HG03139 (cell line): ENCODE results near the gene CST8.
"Not testable (repeated sequence)": the region's sequence is repeated elsewhere in the genome, so short reads cannot be mapped to it uniquely, and the experiment has no call there.

Source experiments
- ATAC-seq: cut with Tn5 transposase; IDR thresholded peaks from one replicate; pipeline ENCODE4 v1.9.1; 2021; ENCODE audit not compliant: unreplicated experiment

Gene CST8, protein sequence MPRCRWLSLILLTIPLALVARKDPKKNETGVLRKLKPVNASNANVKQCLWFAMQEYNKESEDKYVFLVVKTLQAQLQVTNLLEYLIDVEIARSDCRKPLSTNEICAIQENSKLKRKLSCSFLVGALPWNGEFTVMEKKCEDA

DNA sequence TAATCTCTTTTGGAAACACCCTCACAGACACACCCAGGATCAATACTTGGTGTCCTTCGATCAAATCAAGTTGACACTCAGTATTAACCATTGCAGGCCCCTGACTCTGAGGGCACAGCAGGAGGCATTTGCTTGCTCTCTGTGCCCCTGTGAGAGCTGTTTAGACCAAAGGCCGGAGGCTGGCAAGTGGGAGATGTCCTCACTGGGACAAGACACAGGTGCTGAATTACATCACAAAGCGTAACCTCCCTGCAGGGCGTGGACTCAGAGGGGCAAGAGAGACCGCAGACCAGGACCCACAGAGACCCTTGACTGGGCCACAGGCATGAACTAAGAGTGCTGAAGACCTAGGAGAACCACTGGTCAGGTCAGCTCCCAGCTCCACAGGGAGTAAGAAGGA is at the start of gene CST8:
TSS of gene CST8 (plus strand) at position 301 of the 400 bp plus-strand sequence. CDS start 551 bp downstream, outside the sequence.
- ATAC-seq: no peak

DNA sequence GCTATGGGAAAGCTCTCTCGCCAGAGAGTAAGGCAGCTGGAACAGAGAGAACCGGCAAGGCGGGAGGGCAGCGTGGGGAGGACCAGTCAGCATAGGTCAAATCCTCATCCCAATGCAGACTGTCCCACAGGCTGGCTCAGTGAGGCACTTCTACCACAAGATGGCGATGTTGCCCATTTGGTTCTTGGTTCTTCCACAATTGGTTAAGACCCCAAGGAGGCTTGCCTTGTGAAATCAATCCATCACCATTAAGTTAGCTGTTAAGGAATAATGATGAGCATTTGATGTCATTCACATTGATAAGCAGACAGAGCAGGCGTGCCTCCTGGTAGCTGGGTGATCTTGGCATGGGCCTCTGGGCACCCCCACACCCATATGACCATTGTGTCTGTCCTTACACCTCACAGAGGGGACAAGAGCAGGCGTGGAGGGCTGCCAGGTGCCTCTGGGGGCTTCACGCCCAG is 49.0 kb upstream of the CST8 start:
- peak; percentile 75 for ATAC-seq

DNA sequence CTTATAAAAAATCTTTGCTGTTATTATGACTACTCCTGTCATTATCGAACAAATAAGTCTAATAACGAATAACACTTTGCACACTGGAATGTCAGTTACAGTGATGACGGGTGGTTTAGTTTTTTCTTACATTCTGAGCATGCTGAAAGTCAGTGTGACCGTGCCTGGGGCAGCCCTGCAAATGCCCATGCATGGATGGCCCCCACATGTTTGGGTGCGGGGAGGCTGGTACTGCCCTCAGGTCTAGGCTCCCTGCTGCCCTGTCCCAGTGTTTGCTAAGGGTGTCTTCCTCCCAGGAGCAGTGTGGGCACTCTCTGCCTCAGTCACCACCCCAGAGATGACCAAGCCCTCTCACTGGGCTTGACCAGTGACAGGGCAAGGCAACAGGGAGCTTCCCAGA is 48.5 kb upstream of the CST8 start:
- ATAC-seq: no peak

DNA sequence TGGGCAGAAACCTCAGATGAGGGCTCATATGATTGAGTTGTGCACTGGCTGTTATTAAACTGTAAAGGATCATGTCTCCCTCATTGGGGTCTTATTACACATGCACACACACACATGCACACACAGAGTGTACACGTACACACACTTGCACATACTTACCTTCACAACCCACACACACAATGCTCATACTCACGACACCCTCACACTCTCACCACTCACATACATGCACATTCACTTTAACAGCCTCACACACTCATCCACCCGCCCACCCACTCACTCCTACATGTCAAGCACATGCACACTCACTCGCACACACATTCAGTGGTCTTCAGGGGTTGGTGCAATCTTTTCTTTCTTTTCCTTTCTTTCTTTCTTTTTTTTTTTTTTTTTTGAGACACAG is 46.1 kb upstream of the CST8 start:
- ATAC-seq: no peak

DNA sequence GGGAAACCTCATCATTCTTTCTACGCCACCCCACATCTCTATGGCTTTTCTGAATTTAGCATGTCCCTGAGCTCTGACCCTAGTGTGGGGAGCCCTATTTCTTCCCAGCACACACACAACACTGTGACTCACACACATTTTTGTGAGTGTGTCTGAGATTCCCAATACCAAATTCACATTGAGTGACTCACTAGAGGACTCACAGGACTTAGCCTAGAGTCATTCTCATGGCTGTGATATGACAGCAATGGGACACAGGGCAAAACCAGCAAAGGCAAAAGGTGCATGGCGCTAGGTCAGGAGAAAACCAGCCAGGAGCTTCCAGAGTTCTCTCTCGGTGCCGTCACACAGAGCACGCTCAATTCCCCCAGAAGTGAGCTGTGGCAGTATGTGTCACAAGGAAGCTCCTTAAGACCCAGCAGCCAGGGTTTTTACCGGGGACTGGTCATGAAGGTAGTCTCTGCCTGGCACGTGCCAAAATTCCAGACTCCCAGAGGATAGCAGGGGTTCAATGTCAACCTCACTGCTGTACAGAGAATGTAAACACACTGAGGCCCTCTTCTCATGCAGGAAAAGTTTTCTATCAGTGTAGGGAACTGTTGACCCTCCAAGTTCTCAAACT is 45.2 kb upstream of the CST8 start:
- ATAC-seq: no peak

DNA sequence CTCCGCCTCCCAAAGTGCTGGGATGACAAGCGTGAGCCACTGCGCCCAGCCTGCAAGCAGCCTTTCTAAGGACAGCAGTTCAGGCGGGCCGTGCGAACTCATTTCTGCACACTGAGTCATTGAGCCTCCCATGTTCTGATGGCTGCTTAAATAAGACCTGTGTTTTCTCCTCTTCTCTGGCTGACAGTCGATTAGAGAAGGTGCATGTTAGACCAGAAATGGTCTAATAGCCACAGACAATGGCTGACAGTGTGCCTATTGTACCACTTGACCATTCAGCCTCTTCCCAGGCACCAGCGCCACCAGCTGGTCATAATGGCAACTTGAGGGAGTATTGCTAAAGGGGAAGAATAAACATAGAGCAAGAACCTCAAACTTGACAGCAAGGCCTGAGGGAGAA is 44.4 kb upstream of the CST8 start:
- ATAC-seq: no peak

DNA sequence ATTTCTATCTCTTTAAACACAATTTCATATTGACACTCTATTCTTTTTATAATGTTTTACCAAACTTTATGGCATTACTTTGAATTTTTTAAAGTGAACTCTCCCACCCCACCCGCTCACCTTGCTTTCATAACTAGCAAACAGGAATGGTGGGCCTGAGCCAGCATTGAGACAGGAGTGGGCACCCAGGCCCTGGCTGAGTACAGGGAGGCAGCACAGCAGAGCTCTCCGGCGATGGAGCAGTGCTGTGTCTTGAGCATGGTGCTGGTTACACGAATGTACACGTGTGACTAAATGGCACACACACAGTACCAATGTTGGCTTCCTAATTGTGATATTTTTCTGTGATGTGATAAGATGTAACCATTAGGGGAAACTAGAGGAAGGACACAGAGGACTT is 42.8 kb upstream of the CST8 start:
- no peak for ATAC-seq

DNA sequence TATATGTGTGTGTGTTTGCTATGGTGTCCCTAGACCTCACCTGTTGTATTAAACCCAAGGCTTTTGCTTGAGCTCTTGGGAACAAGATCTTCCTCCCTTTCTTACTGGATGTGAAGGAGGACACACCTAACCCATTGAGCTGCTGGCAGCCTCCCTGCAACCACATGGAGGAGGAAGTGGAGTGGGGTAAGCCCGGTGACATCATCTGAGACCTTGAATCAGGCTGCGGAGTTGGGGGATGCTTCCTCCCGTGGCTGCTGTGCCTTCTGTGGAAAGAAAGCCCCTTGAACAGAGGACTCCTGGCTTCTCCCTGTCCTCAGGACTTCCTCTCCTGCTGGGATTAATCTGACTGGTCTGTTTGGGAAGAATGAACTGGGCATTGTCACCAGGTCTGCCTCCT is 41.5 kb upstream of the CST8 start:
- no peak for ATAC-seq

DNA sequence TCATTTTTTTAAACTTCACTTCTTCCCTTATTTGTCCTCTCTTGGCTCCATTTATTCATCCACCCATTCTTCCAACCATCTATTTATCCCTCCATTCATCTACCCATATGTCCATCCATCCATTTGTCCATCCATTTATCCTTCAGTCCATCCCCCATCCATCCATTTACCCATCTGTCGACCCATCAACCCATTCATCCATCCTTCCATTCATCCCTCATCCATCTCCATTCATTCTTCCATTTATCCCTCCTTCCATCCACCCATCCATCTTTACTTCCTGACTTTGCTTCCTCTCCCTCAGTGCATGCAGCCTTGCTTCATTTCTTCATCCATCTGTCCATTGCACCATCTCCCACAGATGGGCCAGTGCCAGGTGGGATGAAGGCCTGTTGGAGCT is 40.0 kb upstream of the CST8 start:
- no peak for ATAC-seq

DNA sequence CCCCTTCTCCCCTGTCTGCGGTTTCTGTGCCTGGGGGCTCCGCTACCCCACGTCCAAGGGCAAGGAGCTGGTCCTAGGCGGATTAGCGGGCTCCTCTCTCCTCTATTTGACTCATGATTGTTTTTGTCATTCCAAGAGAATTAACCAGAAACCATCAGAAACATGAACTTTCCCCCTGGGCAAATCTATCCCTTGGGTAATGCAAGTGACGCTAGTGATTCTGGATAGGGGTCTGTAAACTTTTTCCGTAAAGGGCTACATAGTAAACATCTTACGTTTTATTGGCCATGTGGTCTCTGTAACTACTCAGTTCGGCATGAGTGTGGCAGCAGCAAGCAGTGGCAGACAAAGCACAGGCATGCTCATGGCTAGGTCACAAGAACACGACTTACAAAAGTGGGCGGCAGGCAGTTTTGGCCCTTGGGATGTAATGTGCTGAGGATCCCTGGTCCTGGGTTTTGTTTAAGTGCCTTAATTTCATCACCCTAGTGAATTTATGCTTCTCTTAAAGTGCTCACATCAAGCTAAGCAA is 38.9 kb upstream of the CST8 start:
- ATAC-seq: no peak

DNA sequence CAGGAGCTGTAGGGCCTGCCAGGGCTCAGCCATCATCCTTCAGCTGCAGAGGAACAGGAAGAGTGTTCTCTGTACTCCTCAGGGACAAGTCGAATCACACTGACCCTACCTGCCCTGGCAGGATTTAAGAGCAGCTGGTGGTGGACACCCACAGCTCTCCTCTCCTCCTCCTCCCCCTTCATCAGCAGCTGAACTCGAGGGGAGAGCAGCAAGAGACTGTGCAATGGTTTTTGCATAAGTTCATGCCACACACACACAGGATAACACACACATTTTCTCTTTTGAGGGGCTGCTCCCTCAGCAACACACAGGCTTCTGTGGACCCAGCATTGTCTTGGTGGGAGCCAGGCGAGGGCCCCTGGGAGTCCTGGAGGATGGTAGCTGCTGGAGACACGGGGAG is 38.1 kb upstream of the CST8 start, which contains the start of gene CST11:
TSS of gene CST11 (minus strand) at position 101 of the 400 bp plus-strand sequence. CDS start at position 36, 65 bp downstream.
- no peak for ATAC-seq

DNA sequence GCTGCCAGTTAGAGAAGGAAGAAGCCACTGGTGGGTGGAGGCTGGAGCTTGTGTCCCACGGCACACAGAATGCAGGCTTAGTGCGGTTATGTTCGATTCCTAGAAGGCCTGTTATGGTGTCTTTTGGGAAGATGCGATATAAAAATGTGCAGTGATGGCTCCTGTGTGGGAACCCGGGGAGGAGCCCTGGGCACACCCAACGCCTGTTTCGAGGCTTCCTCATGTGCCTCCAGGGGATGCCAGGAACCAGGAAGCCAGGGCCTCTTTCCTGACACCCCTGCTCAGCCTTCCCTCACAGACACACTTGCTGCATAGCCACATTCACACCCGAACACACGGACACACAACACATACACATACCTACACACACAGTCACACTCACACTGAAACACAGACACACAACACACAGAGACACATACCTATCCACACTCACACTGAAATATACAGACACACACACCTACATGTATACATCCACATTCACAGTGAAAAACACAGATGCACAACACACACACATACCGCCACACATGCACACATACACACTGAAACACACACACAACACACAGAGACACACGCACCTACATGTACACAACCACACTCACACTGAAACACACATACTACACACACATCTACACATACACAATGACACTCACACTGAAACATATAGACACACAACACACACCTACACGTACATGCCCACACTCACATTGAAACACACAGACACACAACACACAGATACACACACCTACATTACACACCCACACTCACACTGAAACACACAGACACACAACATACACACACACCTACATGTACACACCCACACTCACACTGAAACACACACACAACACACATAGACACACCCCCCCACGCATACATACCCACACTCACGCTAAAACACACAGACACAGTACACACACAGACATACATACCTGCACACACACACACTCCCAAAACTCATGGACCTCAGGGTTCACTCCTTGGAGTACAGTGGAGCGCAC is 37.1 kb upstream of the CST8 start:
- no peak for ATAC-seq

DNA sequence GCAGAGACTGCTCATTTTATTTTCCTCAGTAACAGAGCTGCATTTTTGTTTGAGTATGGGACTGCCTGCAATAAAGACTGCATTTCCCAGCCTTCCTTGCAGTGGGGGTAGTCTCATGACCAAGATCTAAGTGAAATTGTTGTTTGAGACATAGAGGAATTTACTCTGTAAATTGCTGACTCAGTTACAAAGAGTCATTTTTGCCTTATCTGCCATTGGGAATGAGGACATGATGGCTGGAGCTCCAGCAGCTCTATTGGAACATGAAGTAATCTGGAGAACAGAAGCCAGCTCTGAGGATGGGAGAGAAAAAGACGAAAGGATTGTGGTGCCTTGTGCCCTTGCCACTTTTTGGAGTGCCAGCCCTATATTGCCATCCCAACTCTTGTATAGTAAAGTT is 36.1 kb upstream of the CST8 start:
- ATAC-seq: no peak

DNA sequence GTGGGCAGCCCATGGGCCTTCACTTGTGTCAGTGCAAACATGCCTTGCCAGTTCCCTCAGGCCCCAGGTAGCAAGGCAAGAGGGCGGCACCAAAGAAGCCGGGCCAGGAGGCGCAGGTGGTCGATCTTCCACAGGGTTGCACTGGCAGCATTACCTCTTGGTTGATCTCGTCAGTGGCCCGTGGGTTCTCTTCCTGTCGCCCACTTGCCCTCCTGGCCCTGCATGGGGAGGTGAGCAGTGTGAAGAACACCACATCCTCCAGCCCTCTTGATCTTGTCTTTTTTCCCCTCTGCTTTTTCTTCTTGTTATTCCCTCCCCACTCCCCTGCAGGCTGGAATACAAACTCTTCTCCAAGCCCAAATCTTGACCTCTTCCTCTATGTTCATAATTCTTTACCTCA is 35.3 kb upstream of the CST8 start:
- ATAC-seq: no peak

DNA sequence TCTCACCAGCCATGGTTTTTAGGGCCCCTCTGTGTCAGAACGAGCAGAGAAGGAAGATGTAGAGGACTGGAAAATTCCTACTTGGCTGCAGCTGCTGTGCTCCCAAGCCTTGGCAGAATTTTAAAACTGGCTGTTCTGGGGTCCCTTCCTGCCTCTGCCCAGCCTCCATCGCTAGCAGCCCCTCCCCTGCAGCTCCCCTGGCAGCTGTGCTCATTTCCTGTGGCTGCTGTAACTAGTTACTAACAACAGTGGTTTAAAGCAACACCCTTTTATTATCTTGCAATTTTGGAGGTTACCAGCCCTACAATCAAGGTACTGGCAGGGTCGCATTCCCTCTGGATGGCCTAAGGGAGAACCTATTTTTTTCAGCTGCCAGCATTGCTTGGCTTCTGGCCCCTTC is 34.5 kb upstream of the CST8 start:
- ATAC-seq: no peak

DNA sequence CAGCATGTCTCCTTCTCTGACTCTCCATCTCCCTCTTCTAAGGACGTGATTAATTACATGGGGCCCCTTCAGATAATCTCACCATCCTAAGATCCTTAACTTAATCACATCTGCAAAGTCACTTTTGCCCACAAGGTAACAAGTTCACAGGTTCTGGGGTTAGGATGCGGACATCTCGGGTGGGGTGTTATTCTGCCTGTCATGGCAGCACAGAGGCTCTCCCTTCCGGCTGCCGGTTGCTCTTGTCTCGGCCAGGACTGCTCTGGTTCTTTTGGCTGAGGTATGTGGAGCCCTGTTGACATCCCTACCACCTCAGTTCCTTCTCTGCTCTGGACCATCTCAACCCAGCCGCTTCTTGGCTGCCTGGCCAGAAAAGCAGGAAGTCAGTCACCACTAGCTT is 34.0 kb upstream of the CST8 start:
- ATAC-seq: no peak

DNA sequence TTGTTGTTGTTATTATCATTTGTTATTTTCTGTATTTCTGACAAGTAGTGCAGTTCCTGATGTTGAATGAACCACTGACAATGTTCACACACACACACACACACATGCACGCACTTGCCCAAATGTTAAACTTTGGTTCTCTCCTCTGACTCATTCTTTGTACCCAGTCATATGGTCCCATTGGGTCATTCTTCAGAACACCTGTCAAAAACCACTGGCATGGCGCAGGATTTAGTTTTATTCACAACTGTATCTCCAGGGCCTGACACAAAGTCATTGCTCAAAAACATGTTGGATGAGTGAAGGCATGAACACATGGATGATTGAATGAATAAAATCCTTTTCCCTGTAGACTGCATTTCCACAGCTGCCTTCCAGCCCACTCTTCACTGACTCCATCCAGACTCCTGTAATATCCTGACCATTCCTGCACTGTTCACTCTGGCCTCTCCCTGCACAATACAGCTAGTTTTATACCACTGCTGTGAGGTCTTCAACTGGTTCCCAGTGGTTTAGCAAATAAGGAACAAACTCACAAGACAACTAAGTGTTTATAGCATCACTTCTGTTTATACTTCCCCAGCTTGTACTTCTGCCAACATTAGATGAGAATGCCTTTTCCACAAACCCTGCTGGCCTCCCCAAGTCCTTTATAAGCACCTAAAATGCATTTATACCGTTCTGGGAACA is 31.3 kb upstream of the CST8 start:
- ATAC-seq: no peak

DNA sequence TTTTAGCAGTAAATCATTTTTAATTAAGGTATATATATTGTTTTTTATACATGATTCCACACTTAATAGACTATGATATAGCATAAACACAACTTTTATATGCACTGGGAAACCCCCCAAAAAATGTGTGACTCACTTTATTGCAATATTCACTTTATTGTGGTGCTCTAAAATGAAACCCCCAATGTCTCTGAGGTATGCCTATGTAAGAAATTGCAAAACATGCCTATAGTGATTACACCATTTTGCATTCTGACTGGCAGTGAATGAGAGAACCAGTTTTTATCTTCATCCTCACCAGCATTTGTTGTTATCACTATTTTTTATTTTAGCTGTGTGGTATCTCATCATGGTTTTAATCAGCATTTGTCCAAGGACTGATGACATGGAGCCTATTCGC is 29.7 kb upstream of the CST8 start:
- ATAC-seq: no peak

DNA sequence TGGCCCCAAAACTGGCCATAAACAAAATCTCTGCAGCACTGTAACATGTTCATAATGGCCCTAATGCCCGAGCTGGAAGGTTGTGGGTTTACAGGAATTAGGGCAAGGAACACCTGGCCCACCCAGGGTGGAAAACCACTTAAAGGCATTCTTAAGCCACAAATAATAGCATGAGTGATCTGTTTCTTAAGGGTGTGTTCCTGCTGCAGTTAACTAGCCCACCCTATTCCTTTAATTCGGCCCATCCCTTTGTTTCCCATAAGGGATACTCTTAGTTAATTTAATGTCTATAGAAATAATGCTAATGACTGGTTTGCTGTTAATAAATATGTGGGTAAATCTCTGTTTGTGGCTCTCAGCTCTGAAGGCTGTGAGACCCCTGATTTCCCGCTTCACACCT is 24.0 kb upstream of the CST8 start:
- ATAC-seq: not testable (repeated sequence)

DNA sequence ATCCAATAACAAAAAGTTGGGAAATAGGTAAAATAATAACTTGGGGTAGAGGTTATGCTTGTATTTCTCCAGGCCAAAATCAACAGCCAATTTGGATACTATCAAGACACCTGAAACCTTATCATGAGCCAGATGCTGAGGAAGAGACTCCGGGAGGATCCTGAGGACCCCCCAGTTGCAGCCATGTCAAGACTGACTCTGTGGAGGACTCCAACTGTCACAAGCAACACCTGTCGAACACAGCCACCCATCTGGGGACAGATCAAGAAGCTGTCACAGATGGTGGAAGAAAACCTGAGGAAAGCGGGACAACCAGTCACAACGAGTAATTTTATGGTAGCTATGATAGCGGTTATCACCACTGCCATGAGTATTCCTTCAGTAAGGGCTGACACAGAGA is 18.6 kb upstream of the CST8 start:
- ATAC-seq: not testable (repeated sequence)

DNA sequence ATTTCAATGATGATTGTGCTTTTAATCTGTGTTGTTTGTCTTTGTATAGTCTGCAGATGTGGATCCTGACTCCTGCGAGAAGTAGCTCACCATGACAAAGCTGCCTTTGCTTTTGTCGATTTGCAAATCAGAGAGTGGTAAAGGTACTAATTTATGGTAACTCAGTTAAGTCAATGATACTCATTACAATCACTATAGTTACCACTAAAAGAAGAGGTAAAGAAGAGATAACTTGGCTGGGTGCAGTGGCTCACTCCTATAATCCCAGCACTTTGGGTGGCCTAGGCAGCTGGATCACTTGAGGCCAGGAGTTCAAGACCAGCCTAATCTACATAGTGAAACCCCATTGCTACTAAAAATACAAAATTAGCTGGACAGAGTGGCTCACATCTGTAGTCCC is 17.6 kb upstream of the CST8 start:
- not testable (repeated sequence) for ATAC-seq
